ENCODE measurements around the gene PHLDA1. TPM values are rescaled to one million over a fixed set of nuclear protein-coding genes. Genes with fewer than 3 reads are reported as not detected.

The PHLDA1 gene
- total RNA-seq, 1 donor from 2014 or later, result 22.8 TPM

GRCh38 chr12:76022506-76022905 is 9.1 kb downstream of the PHLDA1 start:
- intact Hi-C loops (cut with micrococcal nuclease), result no loop called here
- Histone ChIP-seq H3K4me1 (peaks cover 22% of the 10 kb centered on the region), H3K36me3 (no peaks in the 10 kb centered on the region), H3K27me3 (ENCODE audit: low read depth) (no peaks in the 10 kb centered on the region), H3K27ac (replicated peaks) (no peak overlapping the region), H3K4me3 (no peak overlapping the region), H3K9me3 (replicated peaks) (no peaks in the 10 kb centered on the region)
- no peak for TF ChIP-seq CTCF (IDR thresholded peaks at IDR 0.05; ENCODE audit: borderline replicate concordance)
- no peak for DNase-seq

- intact Hi-C loops (cut with micrococcal nuclease), result no loop called here
- Histone ChIP-seq H3K27ac (replicated peaks) (peak overlapping the region; percentile 55), H3K4me3 (no peak overlapping the region), H3K36me3 (no peaks in the 10 kb centered on the region), H3K27me3 (ENCODE audit: low read depth) (no peaks in the 10 kb centered on the region), H3K4me1 (peaks cover 11% of the 10 kb centered on the region), H3K9me3 (replicated peaks) (no peaks in the 10 kb centered on the region)
- no peak for TF ChIP-seq CTCF (IDR thresholded peaks at IDR 0.05; ENCODE audit: borderline replicate concordance)
- no peak for DNase-seq
These were observed 10.6 kb downstream of the PHLDA1 start for GRCh38 chr12:76020731-76021672.

- H3K27ac ChIP-seq (replicated peaks), result peak overlapping the region; percentile 55
- intact Hi-C loops (cut with micrococcal nuclease), result no loop called here
- H3K4me1 ChIP-seq, result peaks cover 10% of the 10 kb centered on the region
- no peaks in the 10 kb centered on the region for H3K27me3 ChIP-seq (ENCODE audit: low read depth)
- no peaks in the 10 kb centered on the region for H3K36me3 ChIP-seq
- no peak overlapping the region for H3K4me3 ChIP-seq
- no peak for DNase-seq
- TF ChIP-seq CTCF (IDR thresholded peaks at IDR 0.05; ENCODE audit: borderline replicate concordance), result no peak
- H3K9me3 ChIP-seq (replicated peaks), result no peaks in the 10 kb centered on the region
These were observed 11.3 kb downstream of the PHLDA1 start for GRCh38 chr12:76020281-76020680.

- peaks cover 10% of the 10 kb centered on the region for H3K4me1 ChIP-seq
- no peak for TF ChIP-seq CTCF (IDR thresholded peaks at IDR 0.05; ENCODE audit: borderline replicate concordance)
- H3K9me3 ChIP-seq (replicated peaks), result no peaks in the 10 kb centered on the region
- H3K27me3 ChIP-seq (ENCODE audit: low read depth), result no peaks in the 10 kb centered on the region
- no peaks in the 10 kb centered on the region for H3K36me3 ChIP-seq
- DNase-seq, result no peak
- H3K27ac ChIP-seq (replicated peaks), result peak overlapping the region; percentile 69
- no peak overlapping the region for H3K4me3 ChIP-seq
- intact Hi-C loops (cut with micrococcal nuclease), result no loop called here
These were observed 12.9 kb downstream of the PHLDA1 start for GRCh38 chr12:76018672-76019071.

GRCh38 chr12:76018111-76018510 is 13.5 kb downstream of the PHLDA1 start:
- peak; percentile 49 for DNase-seq
- TF ChIP-seq CTCF (IDR thresholded peaks at IDR 0.05; ENCODE audit: borderline replicate concordance), result no peak
- intact Hi-C loops (cut with micrococcal nuclease), result no loop called here
- Histone ChIP-seq H3K9me3 (replicated peaks) (no peaks in the 10 kb centered on the region), H3K4me3 (no peak overlapping the region), H3K36me3 (no peaks in the 10 kb centered on the region), H3K27me3 (ENCODE audit: low read depth) (no peaks in the 10 kb centered on the region), H3K27ac (replicated peaks) (peak overlapping the region; percentile 69), H3K4me1 (peaks cover 10% of the 10 kb centered on the region)

All from left ventricle myocardium inferior (tissue), 1 donor.